VCaP (cell line): ENCODE measurements around the gene DENND1C.

Experiments
- H3K27ac ChIP-seq: fragments of 450-650 bp; 2 replicates; pipeline ENCODE4 v1.5.1; 2017
- TF ChIP-seq, protein P1 (sequence below): fragments of 450-650 bp; conservative IDR thresholded peaks from 2 replicates; pipeline ENCODE4 v1.5.1; 2017; ENCODE audit warnings: mild to moderate bottlenecking, moderate library complexity

The DENND1C gene

DNA sequence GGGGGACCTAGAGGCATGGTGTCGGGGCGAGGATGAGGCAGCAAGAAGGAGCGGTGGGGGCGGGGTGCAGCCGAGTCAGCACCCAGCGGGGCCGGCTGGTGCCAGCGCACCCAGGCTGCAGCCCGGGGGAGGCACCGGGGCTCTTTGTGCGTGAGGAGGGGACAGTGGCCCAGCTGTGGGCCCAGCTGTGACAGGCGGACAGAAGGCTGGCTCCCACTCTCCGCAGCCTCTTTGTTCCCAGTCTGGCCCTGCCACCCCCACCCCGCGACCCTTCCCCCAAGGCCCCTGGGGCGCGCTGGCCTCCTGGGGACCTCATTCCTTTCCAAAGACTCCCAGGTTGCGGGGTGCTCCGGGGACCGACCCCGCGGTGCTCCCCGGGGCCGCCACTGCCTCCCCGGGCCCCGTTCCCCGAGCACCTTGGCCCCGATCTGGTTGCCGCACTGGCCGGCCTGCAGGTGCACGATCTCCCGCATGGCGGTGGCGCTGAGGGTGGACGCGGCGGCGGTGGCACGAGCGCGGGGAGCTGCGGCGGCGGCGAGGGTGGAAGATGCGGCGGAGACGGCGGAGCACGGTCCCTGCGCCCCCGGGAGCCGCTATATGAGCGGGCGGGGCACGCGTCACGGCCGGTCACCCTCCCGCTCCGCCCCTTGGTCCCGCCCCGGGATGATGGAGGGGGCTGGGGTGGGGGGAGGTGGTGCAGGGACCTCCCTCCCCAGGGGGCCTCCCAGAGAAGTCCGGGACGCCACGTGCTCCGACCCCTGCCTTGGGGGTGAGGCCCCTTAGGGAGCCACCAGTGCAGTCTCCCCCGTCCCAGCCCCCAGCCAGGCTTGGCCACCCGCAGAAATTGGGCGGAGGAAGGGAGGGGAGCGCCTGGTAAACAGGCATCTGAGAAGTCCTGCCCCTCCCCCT, 20.4 kb upstream of the DENND1C start, which contains the start of gene TUBB4A:
Gene TUBB4A (minus strand): TSS at position 570 of the 909 bp plus-strand sequence. CDS start 97 bp downstream, at position 473.
- peak within 1 kb of the TSS; percentile 37; the same call in 1 of the 2 replicates for H3K27ac ChIP-seq
- TF ChIP-seq, protein P1, sequence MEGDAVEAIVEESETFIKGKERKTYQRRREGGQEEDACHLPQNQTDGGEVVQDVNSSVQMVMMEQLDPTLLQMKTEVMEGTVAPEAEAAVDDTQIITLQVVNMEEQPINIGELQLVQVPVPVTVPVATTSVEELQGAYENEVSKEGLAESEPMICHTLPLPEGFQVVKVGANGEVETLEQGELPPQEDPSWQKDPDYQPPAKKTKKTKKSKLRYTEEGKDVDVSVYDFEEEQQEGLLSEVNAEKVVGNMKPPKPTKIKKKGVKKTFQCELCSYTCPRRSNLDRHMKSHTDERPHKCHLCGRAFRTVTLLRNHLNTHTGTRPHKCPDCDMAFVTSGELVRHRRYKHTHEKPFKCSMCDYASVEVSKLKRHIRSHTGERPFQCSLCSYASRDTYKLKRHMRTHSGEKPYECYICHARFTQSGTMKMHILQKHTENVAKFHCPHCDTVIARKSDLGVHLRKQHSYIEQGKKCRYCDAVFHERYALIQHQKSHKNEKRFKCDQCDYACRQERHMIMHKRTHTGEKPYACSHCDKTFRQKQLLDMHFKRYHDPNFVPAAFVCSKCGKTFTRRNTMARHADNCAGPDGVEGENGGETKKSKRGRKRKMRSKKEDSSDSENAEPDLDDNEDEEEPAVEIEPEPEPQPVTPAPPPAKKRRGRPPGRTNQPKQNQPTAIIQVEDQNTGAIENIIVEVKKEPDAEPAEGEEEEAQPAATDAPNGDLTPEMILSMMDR, result 0 out of 2 replicates have a peak, but pooled peaks have one; percentile 16

- TF ChIP-seq, protein P1, result no peak
- H3K27ac ChIP-seq, result no peak overlapping the region
These were observed 19.5 kb upstream of the DENND1C start for GRCh38 chr19:6500837-6501739.

- TF ChIP-seq, protein P1, result no peak
- H3K27ac ChIP-seq, result no peak overlapping the region
These were observed 17.6 kb upstream of the DENND1C start for GRCh38 chr19:6499052-6499790.

DNA sequence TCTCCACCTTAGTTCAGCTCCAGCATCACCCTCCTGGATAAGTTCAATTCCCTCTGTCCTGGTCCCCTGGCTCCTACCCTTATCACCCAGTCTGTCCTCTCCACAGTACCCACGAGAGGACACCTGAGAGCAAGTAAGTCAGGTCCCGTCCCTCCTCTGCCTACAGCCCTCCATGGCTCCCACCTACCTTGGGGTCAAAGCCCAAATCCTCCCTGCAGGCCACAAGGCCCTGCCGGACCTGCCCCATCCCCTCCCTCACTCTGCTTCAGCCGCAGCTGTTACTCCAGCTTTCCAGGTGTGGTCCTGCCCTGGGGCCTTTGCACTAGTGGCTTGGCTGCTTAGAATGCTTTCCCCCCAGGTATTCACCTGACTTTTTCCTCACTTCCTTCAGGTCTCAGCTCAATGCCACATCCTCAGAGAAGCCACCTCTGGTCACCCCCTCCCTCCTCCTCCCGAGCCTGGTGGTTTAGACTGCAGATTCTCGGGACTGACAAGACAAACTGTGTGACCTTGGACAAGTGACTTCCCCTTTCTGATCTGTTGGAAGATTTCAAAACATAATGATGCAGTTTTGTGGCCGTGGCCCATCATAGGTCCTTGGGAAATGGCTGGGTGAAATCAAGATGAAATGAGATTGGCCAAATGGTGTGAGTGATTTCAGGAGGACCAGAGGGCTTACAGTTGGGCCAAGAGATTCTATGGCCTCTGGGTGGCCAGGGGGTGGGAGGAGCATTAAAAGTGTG, 16.9 kb upstream of the DENND1C start:
- no peak overlapping the region for H3K27ac ChIP-seq
- TF ChIP-seq, protein P1, result no peak

- no peak overlapping the region for H3K27ac ChIP-seq
- TF ChIP-seq, protein P1, result no peak
These were observed 14.4 kb upstream of the DENND1C start for GRCh38 chr19:6495947-6496346.

DNA sequence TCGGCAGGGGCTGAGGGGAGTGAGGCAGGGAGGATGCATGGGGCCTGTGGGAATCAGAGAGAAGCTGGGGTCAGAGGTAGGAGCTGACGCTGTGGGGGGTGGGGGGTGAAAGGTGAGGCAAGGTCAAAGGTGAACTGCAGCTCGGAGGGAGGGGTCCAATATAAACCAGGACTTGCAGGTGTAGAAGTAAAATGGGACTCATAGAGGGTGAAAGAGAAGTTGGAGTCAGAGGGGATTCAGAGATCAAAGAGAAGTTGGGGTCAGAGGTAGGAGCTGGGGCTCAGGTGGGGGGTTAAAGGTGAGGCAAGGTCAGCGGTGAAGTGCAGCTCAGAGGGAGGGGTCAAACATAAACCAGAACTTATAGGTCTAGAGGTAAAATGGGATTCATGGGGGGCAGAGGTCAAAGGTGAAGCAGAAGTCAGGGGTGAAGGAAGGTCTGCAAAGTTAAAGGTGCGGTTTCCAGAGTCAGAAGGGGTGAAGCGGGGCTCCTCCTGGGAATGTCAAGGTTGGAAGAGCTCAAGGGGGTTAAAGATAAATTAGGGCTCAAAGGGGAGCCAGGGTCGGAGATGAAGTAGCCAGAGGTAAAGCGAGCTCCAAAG, 12.9 kb upstream of the DENND1C start:
- TF ChIP-seq, protein P1, result no peak
- H3K27ac ChIP-seq, result no peak overlapping the region
